NCI-H1436 treated with DMSO at 0.1 percent for 48 hours (cell line): ENCODE results near the gene DDX52.

Experiments used
- DNase-seq: peaks from one replicate; lab custom pipeline; 2025; lab: John Stamatoyannopoulos, UW

Gene DDX52

DNA sequence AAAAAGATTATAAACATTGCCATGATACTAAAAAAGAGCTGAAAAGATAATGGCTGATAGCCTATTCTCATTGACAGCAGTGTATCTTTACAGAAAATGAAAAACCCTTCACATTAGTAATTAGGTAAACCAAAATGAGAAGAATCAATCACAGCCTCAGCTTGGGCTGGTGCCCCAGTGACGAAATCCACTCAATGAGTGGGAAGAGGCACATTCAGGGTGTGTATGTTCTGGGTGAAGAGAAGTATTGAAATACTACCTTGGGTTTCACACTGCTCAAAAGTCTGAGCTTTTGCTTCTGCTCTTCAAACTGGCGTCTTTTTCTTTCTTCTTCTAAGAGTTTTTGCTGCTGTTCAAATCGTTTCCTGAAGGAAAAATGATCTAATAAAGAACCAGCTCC lies 58.2 kb downstream of the DDX52 start:
- DNase-seq: no peak

DNA sequence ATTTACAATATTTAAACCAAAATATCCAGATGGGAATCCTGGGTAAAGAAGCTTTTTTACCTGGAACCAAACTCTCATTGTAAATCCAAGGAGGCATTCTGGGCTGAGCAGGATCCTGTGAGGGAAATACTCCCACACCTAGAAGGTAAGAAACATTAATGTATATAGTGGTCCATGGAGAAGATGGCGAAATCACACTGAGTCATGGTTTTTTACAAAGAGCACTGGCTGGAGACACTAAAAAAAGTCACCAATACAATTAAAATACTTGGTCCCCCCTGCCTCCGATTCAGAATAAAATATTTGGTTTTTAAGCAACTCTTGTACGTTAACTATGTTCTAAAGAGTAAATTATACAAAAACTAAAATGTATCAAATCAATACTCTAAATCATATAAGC lies 67.0 kb downstream of the DDX52 start:
- no peak for DNase-seq

DNA sequence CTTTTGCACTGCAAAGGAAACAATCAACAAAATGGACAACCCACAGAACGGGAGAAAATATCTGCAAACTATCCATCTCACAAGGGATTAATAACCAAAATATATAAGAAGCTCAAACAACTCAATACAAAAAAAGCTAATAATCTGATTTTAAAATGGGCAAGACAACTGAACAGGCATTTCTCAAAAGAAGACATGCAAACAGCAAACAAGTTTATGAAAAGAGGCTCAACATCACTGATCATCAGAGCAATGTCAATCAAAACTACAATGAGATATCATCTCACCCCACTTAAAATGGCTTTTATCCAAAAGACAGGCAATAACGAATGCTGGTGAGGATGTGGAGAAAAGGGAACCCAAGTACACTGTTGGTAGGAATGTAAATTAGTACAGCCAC lies 68.8 kb downstream of the DDX52 start:
- no peak for DNase-seq

DNA sequence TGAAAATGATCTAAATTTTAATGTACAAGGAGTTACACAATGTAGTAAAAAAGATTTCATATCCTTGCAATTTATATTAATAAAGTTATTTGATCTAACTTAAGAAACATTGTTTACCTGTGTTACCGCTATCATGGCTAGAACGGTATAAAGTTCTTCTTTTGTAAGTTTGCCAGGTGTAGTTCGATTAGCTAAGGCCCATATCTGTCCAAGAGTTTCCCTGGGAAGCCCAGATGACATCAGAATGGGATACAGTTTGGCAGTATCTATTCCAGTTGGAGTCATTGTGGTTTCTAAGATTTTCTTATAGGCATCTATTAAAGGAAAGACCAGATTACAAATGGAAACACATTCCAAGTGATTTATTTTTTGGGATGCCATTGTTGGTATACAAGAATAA lies 71.6 kb downstream of the DDX52 start:
- no peak for DNase-seq

DNA sequence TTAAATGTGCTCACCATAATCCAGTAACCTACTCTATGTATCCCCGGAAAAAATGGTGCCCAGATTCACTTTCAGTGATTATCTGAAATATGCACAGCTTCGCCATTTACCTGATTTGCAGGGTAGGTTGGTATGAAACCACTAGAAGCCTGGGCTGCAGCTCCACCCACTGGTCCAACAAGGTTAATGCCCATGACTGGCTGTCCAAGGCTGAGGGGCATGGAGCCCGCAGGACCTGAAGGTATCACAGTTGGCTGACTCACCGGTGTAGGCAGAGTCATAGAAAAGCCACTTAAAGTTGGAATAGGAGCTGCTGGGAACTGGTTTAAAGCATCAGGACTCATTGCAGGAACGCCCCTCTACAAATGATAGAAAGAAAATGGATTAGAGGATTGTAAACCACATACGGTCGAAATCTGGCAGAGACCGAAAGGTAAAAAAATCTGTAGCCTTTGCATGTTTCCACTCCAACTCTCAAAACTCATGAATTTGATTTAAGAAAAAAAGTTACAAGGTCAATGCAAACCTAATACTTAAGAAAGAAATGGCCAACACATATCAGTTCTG lies 72.6 kb downstream of the DDX52 start:
- no peak for DNase-seq

DNA sequence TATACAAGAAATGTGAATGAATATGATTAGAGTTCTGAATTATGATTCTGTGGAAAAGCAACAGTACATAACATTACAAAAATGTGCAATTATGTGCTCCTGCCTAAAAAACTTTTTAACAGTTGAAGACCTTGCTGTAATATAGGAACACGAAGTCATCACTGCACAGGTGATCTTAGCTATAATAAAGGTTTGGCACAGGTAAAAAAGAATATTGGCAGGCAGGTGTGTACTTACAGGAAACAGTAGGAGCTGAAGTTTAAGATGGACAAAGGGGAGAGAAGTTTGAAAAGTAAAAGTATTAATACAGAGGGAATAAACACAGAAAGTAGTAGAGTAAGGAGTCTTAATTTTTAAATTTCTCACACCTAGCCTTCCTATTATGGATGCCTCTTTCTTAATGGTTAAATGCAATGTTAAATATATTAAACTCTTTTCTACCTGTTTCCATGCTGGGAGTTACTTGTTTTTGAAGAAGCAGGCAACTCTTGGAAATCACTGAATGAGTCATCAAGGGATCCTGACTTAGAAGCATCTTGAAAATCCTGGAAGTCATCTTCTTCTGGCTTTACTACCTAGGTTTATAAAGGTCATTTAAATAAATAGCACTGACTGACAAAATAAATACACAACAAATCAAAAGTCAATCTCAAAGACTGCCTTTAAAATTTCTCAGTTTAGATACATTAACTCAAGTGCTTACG lies 74.7 kb downstream of the DDX52 start:
- no peak for DNase-seq

DNA sequence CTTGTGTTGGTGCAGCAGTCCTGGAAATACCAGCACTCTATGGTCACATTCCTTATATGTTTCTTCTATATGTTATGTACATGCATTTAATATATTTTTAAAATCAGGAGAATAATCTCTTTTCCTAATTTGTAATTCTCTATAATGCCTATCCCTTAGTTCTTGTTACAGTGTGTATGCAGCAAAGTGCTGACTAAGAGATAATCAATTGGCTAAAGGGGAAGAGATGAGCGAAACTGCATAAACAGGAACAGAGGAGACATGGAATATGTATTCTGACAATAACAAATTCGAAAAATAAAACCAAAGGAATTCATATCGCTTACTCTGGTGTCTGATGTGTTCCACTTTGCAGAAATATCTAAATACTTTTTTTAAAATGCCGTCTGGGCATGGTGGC lies 75.7 kb downstream of the DDX52 start:
- no peak for DNase-seq

DNA sequence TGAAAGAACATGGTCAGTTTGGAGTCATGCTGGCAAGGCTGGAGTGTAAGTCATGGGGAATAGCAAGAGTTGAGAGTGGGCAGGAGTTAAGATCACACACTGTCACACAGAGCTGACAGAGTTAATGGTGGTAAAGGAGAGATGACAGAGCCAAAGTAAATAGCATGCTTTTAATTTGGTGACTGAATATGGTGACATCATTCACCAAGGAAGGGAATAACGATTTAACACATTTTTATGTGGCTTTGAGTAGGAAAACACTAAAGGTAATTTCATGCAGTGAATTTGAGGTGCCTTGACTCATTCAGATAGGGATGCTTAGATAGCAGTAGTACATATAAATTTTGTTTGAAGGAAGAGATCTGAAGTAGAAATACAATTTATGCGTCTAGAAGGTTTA lies 76.1 kb downstream of the DDX52 start:
- DNase-seq: no peak

DNA sequence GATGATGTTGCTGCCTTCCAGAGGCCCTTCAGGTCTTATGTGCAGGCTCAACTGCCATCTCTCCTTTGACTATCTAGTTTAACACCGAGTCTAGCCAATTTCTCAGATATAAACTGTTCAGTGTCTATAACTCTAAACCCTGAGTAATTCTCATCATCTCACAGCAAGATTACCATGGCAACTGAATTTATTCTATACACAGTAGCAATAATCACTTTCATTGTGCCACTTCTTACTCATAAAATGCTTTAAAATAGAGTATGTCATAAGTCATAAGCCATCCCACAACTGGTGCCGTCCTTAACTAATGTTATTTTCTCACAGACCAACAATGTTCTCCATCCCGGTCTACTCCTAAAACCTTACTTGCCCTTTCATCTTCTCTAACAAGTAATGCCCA lies 79.0 kb downstream of the DDX52 start:
- no peak for DNase-seq

DNA sequence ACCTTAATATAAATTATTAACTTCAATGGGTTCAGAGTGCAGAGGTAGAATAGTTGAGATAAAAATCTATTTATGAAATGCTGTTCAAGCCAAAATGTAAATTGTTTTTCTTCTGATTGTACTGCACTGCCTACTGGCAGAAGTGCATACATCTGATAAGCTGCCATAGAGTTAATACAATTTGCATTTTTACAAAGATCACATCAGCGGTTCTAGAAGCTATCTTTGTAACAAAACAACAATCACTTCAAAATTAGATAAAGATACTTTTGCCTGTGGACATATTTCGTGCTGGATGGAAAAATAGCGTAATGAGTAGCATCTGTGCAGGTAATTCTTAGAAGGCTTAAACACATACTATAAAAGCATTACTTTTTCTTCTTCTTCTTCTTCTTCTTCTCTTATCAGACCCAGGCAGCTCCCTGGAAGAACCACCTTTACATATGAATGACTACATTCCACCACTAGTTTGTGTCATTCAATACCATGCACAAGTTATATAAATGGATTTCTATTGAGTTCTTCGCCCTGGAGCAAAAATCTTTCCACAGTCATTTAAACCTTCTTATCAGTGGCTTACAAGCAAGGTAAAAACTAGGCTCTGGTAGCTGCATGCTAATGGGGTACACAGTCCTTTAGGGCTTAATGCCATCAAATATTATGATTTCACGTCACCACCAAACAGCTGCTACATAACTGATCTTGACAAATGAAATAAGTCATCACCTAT lies 81.1 kb downstream of the DDX52 start:
- DNase-seq: no peak
